Left renal cortex interstitium (tissue), 4 donors: ENCODE results near the gene NCBP3. TPM values are rescaled to one million over a fixed set of nuclear protein-coding genes. Genes with fewer than 3 reads are reported as not detected.

Experiments
- DNase-seq, 4 donors: peaks; one replicate each; pipeline ENCODE4 v3.0.0-alpha.2; 2013; ENCODE audit warnings: low read depth in 4 of 4, low spot score in 2 of 4, missing footprints in 1 of 4
- polyA plus RNA-seq, 4 donors: library from polyadenylated mRNA; unstranded; fragments of 120-200 nt; gene quantifications; one replicate each; pipeline ENCODE4 v1.2.1, GENCODE V29; 2013; ENCODE audit not compliant: insufficient read length in 4 of 4

Gene NCBP3
- polyA plus RNA-seq, 4 donors = 61.1 to 134 (median 88.8) TPM

- no peak for DNase-seq
These were observed 84.8 kb downstream of the NCBP3 start for GRCh38 chr17:3761036-3761917.

DNA sequence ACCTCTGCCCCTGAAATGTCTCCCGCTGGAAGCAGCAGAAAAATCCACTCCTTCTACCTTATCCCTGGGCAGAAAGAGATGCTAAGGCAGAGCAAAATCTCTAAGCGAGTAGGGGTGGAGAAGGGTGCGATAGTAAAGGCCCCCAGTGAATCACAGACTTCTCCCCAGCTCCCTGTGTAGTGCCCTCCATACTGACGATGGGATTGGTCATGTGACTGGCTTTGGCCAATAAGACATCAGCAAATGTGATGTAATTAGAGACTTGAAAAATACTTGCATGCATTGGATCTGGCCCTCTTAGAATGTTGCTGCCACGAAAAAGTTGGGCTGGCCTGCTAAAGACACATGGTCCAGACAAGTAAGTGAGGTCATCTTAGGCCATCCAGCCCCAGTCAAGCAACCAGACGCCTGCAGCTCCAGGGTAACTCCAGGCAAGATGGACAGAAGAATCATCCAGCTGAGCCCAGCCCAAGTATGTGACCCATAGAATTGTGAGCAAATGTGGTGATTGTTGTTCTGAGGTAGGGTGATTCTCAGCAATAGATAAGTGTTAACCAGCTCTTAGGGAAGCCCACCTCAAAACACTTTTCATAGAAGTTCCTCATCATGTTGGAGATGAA is 86.3 kb downstream of the NCBP3 start:
- DNase-seq = no peak

DNA sequence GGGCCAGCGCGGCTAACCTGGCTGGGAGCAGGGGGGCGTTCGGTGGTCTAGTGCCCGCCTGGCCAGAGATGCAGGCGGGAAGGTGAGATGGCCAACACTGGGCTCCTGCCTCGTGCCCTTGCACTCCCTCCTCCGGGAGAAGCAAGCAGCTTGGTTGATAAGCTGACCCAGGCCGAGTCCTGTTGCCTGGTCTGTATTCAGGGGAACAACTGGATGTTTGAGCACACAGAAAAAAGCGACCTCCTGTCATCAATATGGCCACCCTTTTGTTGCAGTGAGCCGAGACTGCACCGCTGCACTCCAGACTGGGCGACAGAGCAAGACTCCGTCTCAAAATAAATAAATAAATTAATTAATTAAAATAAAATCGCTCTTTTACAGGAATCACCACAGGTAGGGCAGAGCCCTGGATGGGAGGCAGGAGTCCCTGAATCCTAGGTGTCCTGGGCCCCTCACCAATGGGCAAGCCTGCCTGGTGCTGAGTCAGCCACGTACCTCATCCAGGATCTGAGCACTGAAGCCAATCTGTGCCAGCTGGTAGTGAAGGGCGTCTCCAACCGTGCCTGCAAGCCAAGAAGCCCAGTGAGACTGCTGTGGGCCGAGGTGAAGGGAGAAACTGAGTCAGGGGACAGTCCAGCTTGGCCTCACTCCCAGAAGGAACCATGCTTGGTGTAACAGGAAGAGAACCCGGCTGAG is 90.6 kb downstream of the NCBP3 start:
- DNase-seq = no peak

- DNase-seq = peak in 3 of 4 donors; percentile 51 to 54 (median 52)
These were observed 91.3 kb downstream of the NCBP3 start for GRCh38 chr17:3754458-3755334.

DNA sequence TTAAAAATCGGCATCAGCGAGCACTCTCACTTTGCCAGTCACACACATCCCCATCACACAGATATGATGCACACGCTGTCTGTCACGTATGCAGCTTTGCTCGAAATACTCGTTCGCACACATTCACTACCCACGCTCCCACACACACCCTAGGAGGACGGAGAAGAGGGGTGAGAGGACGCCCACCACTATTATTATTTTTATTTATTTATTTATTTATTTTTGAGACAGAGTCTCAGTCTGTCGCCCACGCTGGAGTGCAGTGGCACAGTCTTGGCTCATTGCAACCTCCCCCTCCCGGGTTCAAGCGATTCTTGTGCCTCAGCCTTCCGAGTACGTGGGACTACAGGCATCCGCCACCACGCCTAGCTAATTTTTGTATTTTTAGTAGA is 92.0 kb downstream of the NCBP3 start:
- DNase-seq = no peak

GRCh38 chr17:3753624-3754023 is 92.4 kb downstream of the NCBP3 start:
- no peak for DNase-seq

Other genes with a start within 250 kb of the NCBP3 start
- gene TRPV1, start 236.8 kb downstream of the NCBP3 start, polyA plus RNA-seq = 10 to 100 TPM in 2 of 4 donors, 1 to 10 TPM in 2; 6.0 to 12.9 (median 9.7) TPM
- gene SHPK, start 210.0 kb downstream of the NCBP3 start, polyA plus RNA-seq = 10 to 100 TPM; 12.6 to 19.1 (median 18.2) TPM
- gene CTNS, start 209.5 kb downstream of the NCBP3 start, polyA plus RNA-seq = 10 to 100 TPM; 19.9 to 24.8 (median 21.9) TPM
- gene TAX1BP3, start 177.7 kb downstream of the NCBP3 start, polyA plus RNA-seq = 100 to 1,000 TPM in 3 of 4 donors, 10 to 100 TPM in 1; 85.1 to 132 (median 104) TPM
- 10 to 100 TPM; 24.3 to 42.5 (median 33.2) TPM for gene EMC6, start 177.4 kb downstream of the NCBP3 start, polyA plus RNA-seq
- 1 to 10 TPM in 3 of 4 donors, under 1 TPM in 1; 0.76 to 1.8 (median 1.6) TPM for gene P2RX5, start 150.1 kb downstream of the NCBP3 start, polyA plus RNA-seq
- gene HASPIN, start 122.3 kb downstream of the NCBP3 start, polyA plus RNA-seq = 1 to 10 TPM; 2.8 to 3.7 (median 3.1) TPM
- 10 to 100 TPM; 38.7 to 43.1 (median 40.4) TPM for gene ITGAE, start 45.1 kb downstream of the NCBP3 start, polyA plus RNA-seq
- gene CAMKK1, start 46.8 kb upstream of the NCBP3 start, polyA plus RNA-seq = 1 to 10 TPM; 4.6 to 5.7 (median 4.8) TPM
- gene P2RX1, start 70.2 kb upstream of the NCBP3 start, polyA plus RNA-seq = 1 to 10 TPM in 3 of 4 donors, under 1 TPM in 1; 0.65 to 1.9 (median 1.3) TPM
- gene ATP2A3, start 118.2 kb upstream of the NCBP3 start, polyA plus RNA-seq = 1 to 10 TPM; 3.9 to 5.9 (median 4.6) TPM